Cardiac muscle cell (in vitro differentiated cells and primary cell): ENCODE results near the gene TBC1D26. TPM values are rescaled to one million over a fixed set of nuclear protein-coding genes. Genes with fewer than 3 reads are reported as not detected.
"Not testable (repeated sequence)": the region's sequence is repeated elsewhere in the genome, so short reads cannot be mapped to it uniquely, and the experiment has no call there.

Experiments
- DNase-seq, 2 donors: peaks; one replicate each; pipeline versions ENCODE4 v3.0.0 to v3.0.0-alpha.2; 2010 to 2017; ENCODE audit warnings: low read depth in 1 of 2, low spot score in 1 of 2
- H3K27ac ChIP-seq: fragments of 200-600 bp; sonication (generic); 2 replicates; pipeline ENCODE4 v1.5.1; 2016
- H3K27me3 ChIP-seq: fragments of 200-600 bp; sonication (generic); 2 replicates; pipeline ENCODE4 v1.6.0; 2016; ENCODE audit warnings: control low read depth
- H3K36me3 ChIP-seq: fragments of 200-600 bp; sonication (generic); 2 replicates; pipeline ENCODE4 v1.5.1; 2016; ENCODE audit warnings: control low read depth
- H3K4me1 ChIP-seq: fragments of 200-600 bp; sonication (generic); 2 replicates; pipeline ENCODE4 v1.8.1; 2017; ENCODE audit warnings: low read depth, mild to moderate bottlenecking, mixed run types
- H3K4me3 ChIP-seq: fragments of 200-600 bp; sonication (generic); 2 replicates; pipeline ENCODE4 v1.5.1; 2016; ENCODE audit warnings: mild to moderate bottlenecking
- H3K9me3 ChIP-seq: fragments of 200-600 bp; sonication (generic); 2 replicates; pipeline ENCODE4 v1.5.1; 2017; ENCODE audit warnings: low read depth, mild to moderate bottlenecking, control low read depth
- CTCF ChIP-seq: IDR thresholded peaks from 2 replicates; pipeline ENCODE4 v1.5.1; 2012; ENCODE audit warnings: low read depth, mild to moderate bottlenecking, low read length
- polyA plus RNA-seq: library from polyadenylated mRNA; unstranded; fragments of >200 nt; fragmentation: Nextera tagmentation; extraction: Ambion mirVana; gene quantifications from 2 replicates; pipeline ENCODE4 v1.2.1, GENCODE V29; 2016
- total RNA-seq: library from RNA; depleted of rRNA; stranded (reverse); fragments of >200 nt; gene quantifications from 2 replicates; pipeline ENCODE4 v1.2.3, GENCODE V29; 2016

Gene TBC1D26
- total and polyA plus RNA-seq, 2 experiments from 2014 or later, result 2.2 to 2.5 TPM

DNA sequence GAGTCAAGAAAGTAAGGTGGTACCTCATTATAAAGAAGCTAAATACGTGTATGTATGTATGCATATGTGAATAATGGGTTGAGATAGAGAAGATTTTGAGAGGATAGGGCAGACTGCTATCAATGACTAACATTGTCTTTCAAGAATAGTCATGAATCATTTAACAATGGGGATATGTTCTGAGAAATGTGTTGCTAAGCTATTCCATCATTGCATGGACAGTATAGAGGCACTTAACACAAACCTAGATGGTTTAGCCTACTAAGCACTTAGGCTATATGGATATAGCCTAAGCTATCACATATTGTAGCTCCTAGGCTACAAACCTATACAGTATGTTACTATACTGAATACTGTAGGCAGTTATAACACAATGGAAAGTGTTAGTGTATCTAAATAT, 45.2 kb downstream of the TBC1D26 start:
- H3K27me3 ChIP-seq, result no peaks in the 10 kb centered on the region
- H3K36me3 ChIP-seq, result no peaks in the 10 kb centered on the region
- H3K4me3 ChIP-seq, result no peak overlapping the region
- H3K27ac ChIP-seq, result no peak overlapping the region
- no peak for DNase-seq
- H3K9me3 ChIP-seq, result no peaks in the 10 kb centered on the region
- no peaks in the 10 kb centered on the region for H3K4me1 ChIP-seq
- TF ChIP-seq CTCF, result no peak

DNA sequence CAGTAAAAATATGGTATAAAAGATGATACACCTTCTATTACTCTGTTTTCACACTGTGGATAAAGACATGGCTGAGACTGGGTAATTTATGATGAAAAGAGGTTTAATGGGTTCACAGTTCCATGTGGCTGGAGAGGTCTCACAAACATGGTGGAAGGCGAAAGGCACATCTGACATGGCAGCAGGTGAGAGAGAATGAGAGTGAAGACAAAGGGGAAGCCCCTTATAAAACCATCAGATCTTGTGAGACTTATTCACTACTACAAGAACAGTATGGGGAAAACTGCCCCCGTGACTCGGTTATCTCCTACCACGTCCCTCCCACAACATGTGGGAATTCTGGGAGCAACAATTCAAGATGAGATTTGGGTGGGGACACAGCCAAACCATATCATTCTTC, 45.6 kb downstream of the TBC1D26 start:
- H3K27ac ChIP-seq, result no peak overlapping the region
- H3K36me3 ChIP-seq, result no peaks in the 10 kb centered on the region
- H3K9me3 ChIP-seq, result no peaks in the 10 kb centered on the region
- DNase-seq, result no peak
- no peaks in the 10 kb centered on the region for H3K27me3 ChIP-seq
- no peak for TF ChIP-seq CTCF
- H3K4me1 ChIP-seq, result no peaks in the 10 kb centered on the region
- H3K4me3 ChIP-seq, result no peak overlapping the region

DNA sequence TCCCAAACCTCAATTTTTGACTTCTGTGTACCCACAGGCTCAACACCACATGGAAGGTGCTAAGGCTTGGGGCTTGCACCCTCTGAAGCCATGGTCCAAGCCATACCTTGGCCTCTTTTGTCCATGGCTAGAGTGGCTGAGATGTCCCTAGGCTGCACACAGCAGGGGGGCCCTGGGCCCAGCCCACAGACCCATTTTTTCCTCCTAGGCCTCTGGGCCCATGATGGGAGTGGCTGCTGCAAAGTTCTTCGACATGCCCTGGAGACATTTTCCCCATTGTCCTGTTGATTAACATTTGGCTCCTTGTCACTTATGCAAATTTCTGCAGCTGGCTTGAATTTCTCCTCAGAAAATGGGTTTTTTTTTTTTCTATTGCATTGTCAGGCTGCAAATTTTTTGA, 47.0 kb downstream of the TBC1D26 start:
- H3K4me1 ChIP-seq, result no peaks in the 10 kb centered on the region
- DNase-seq, result no peak
- H3K27me3 ChIP-seq, result no peaks in the 10 kb centered on the region
- no peak overlapping the region for H3K27ac ChIP-seq
- TF ChIP-seq CTCF, result no peak
- no peaks in the 10 kb centered on the region for H3K36me3 ChIP-seq
- H3K9me3 ChIP-seq, result no peaks in the 10 kb centered on the region
- no peak overlapping the region for H3K4me3 ChIP-seq

- Histone ChIP-seq H3K9me3 (no peaks in the 10 kb centered on the region), H3K4me1 (no peaks in the 10 kb centered on the region), H3K27me3 (no peaks in the 10 kb centered on the region), H3K27ac (no peak overlapping the region), H3K4me3 (no peak overlapping the region), H3K36me3 (no peaks in the 10 kb centered on the region)
- no peak for DNase-seq
- no peak for TF ChIP-seq CTCF
Measured at GRCh38 chr17:15780188-15780587, 48.1 kb downstream of the TBC1D26 start.

DNA sequence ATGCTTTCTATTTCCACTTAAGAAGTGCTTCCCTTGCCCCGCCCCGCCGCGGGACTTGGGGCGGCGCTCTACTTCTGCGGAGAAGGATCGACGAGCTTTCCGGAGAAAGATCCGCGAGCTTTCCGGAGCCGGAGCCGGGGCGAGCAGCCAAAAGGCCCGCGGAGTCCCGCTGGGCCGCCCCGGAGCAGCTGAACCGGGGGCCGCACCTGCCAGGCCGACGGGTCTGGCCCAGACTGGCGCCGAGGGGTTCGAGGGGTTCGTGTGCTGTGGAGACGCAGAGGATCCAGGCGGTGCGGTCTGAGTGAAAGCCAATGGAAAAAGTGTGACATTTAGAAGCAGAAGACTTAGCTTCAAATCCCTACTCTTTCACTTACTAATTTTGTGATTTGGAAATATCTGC, 50.8 kb downstream of the TBC1D26 start:
- TF ChIP-seq CTCF, result peak; percentile 6
- DNase-seq, result peak in 1 of 2 donors; percentile 70
- no peak overlapping the region for H3K4me3 ChIP-seq
- no peaks in the 10 kb centered on the region for H3K36me3 ChIP-seq
- no peaks in the 10 kb centered on the region for H3K4me1 ChIP-seq
- H3K27me3 ChIP-seq, result no peaks in the 10 kb centered on the region
- H3K9me3 ChIP-seq, result no peaks in the 10 kb centered on the region
- no peak overlapping the region for H3K27ac ChIP-seq

DNA sequence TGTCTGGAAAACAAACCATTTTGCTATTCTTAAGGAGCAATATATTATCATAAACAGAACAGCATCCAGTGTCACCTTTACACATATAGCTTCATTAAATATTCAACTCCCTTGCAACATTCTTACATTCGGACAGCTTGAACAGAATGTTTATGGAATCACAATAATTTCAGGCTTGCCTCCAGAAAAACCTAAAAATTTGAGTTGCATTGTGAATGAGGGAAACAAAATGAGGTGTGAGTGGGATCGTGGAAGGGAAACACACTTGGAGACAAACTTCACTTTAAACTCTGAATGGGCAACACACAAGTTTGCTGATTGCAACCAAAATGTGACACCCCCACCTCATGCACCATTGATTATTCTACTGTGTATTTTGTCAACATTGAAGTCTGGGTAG, 51.4 kb downstream of the TBC1D26 start:
- Histone ChIP-seq H3K9me3 (no peaks in the 10 kb centered on the region), H3K4me1 (no peaks in the 10 kb centered on the region), H3K36me3 (no peaks in the 10 kb centered on the region), H3K27ac (no peak overlapping the region), H3K27me3 (no peaks in the 10 kb centered on the region), H3K4me3 (no peak overlapping the region)
- no peak for TF ChIP-seq CTCF
- no peak for DNase-seq

DNA sequence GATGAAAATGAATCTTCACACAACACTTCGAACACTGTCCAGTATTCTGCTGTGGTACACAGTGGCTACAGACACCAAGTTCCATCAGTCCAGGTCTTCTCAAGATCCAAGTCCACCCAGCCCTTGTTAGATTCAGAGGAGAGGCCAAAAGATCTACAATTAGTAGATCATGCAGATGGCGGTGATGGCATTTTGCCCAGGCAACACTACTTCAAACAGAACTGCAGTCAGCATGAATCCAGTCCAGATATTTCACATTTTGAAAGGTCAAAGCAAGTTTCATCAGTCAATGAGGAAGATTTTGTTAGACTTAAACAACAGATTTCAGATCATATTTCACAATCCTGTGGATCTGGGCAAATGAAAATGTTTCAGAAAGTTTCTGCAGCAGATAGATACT, 52.3 kb downstream of the TBC1D26 start:
- DNase-seq, result peak in 1 of 2 donors; percentile 44
- H3K4me3 ChIP-seq, result not testable (repeated sequence)

DNA sequence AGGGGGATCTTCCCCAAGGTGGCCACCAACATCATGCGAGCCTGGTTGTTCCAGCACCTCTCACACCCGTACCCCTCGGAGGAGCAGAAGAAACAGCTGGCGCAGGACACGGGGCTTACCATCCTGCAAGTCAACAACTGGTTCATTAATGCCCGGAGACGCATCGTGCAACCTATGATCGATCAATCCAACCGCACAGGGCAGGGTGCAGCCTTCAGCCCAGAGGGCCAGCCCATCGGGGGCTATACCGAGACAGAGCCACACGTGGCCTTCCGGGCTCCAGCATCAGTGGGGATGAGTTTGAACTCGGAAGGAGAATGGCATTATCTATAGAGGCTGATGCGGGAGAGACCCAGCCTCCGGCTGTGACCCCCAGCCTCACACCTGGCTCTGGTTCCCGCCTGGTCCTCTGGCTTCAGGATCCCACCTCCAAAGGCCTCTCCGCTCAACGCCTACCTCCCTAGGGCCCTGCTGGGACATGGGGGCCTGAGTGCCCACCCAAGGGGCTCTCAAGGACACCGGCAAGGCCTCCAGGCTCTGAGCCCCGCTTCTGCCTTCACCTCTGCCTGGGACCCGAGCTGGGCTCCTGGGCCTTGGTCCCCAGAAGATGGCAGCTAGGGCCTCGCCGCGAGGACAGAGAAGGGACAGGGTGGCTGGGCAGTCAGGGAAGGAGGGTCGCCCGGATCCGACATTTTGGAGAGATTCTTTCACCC, 55.4 kb downstream of the TBC1D26 start:
- H3K36me3 ChIP-seq, H3K9me3 ChIP-seq, H3K4me3 ChIP-seq, H3K4me1 ChIP-seq, DNase-seq, H3K27me3 ChIP-seq, H3K27ac ChIP-seq: not testable (repeated sequence)

More for the DNA sequence above, 52.3 kb downstream of the TBC1D26 start:
- not testable (repeated sequence) for H3K4me1 ChIP-seq, H3K36me3 ChIP-seq, H3K9me3 ChIP-seq, H3K27me3 ChIP-seq, H3K27ac ChIP-seq
